ENCODE data around the gene EMILIN3.

- TF ChIP-seq EP300 (IDR thresholded peaks at IDR 0.05; ENCODE audit: borderline replicate concordance in 1 of 2, low read depth in 1 of 2, low read length in 1 of 2), result no peak
- TF ChIP-seq CTCF (IDR thresholded peaks at IDR 0.05), result no peak
- no peak for TF ChIP-seq RAD21 (IDR thresholded peaks at IDR 0.05; ENCODE audit: low read length)
- no peak for TF ChIP-seq EZH2phosphoT487 (IDR thresholded peaks at IDR 0.05; ENCODE audit: borderline replicate concordance, low read depth)
Observed at GRCh38 chr20:41413169-41413568, 46.6 kb upstream of the EMILIN3 start.
